GM23338 (cell line): ENCODE results near the gene GLRA2. TPM values are rescaled to one million over a fixed set of nuclear protein-coding genes. Genes with fewer than 3 reads are reported as not detected.

Source experiments
- ATAC-seq: fragments of 200-7000 bp; cut with Tn5 transposase; 3 replicates; pipeline ENCODE4 v1.9.1; 2020
- DNase-seq: peaks from one replicate; pipeline ENCODE4 v3.0.0-alpha.2; 2015; ENCODE audit warnings: low spot score
- H2AFZ ChIP-seq: fragments of 200-600 bp; sonication (generic); 2 replicates; pipeline ENCODE4 v1.8.0; 2016; ENCODE audit warnings: antibody characterized with exemption, mild to moderate bottlenecking, moderate library complexity
- H3F3A ChIP-seq: fragments of 200-600 bp; sonication (generic); replicated peaks from 2 replicates; pipeline ENCODE4 v1.8.0; 2017; ENCODE audit warnings: antibody characterized with exemption, mixed run types, low read depth
- H3K27ac ChIP-seq: fragments of 200-600 bp; sonication (generic); 2 replicates; pipeline ENCODE4 v1.6.1; 2016; ENCODE audit warnings: low read depth
- H3K27me3 ChIP-seq: fragments of 200-600 bp; sonication (generic); 2 replicates; pipeline ENCODE4 v1.8.0; 2016; ENCODE audit warnings: mild to moderate bottlenecking, mixed run types, moderate library complexity; ENCODE audit not compliant: insufficient read depth
- H3K36me3 ChIP-seq: fragments of 200-600 bp; sonication (generic); 2 replicates; pipeline ENCODE4 v1.8.0; 2016; ENCODE audit warnings: mild to moderate bottlenecking; ENCODE audit not compliant: insufficient read depth
- H3K4me1 ChIP-seq: fragments of 200-600 bp; sonication (generic); 2 replicates; pipeline ENCODE4 v1.8.0; 2016; ENCODE audit warnings: mild to moderate bottlenecking, moderate library complexity; ENCODE audit not compliant: insufficient read depth
- H3K4me2 ChIP-seq: fragments of 200-600 bp; sonication (generic); 2 replicates; pipeline ENCODE4 v1.7.1; 2017; ENCODE audit warnings: mixed run types
- H3K4me3 ChIP-seq: fragments of 200-600 bp; sonication (generic); 2 replicates; pipeline ENCODE4 v1.6.1; 2016; ENCODE audit warnings: mixed run types
- H3K79me2 ChIP-seq: fragments of 200-600 bp; sonication (generic); replicated peaks from 2 replicates; pipeline ENCODE4 v1.8.0; 2017; ENCODE audit warnings: mild to moderate bottlenecking; ENCODE audit not compliant: insufficient read depth
- H3K9me2 ChIP-seq: fragments of 200-600 bp; sonication (generic); 2 replicates; pipeline ENCODE4 v1.8.0; 2017; ENCODE audit not compliant: insufficient read depth
- H4K20me1 ChIP-seq: fragments of 200-600 bp; sonication (generic); replicated peaks from 2 replicates; pipeline ENCODE4 v1.8.0; 2017; ENCODE audit warnings: mild to moderate bottlenecking; ENCODE audit not compliant: insufficient read depth
- H3K27ac Mint-ChIP-seq: 2 replicates; pipeline ENCODE4 v1.8.0; 2020; ENCODE audit warnings: inconsistent platforms, mild to moderate bottlenecking, moderate library complexity, mixed read lengths
- H3K27me3 Mint-ChIP-seq: 3 replicates; pipeline ENCODE4 v1.8.0; 2022; ENCODE audit warnings: low read depth, mild to moderate bottlenecking, moderate library complexity, mixed read lengths, inconsistent platforms; ENCODE audit not compliant: insufficient read depth, poor library complexity
- H3K36me3 Mint-ChIP-seq: 3 replicates; pipeline ENCODE4 v1.8.0; 2021; ENCODE audit warnings: low read depth, mild to moderate bottlenecking, inconsistent platforms, moderate library complexity, mixed read lengths
- H3K4me1 Mint-ChIP-seq: 3 replicates; pipeline ENCODE4 v1.8.0; 2020; ENCODE audit warnings: mild to moderate bottlenecking, inconsistent platforms, mixed read lengths
- H3K4me3 Mint-ChIP-seq: 3 replicates; pipeline ENCODE4 v1.8.0; 2021; ENCODE audit warnings: moderate library complexity, mild to moderate bottlenecking, inconsistent platforms, mixed read lengths
- H3K9me3 Mint-ChIP-seq: 3 replicates; pipeline ENCODE4 v1.8.0; 2020; ENCODE audit warnings: moderate library complexity, mild to moderate bottlenecking, inconsistent platforms, mixed read lengths
- CREB1 ChIP-seq: fragments of 250-450 bp; sonication (Bioruptor Pico); IDR thresholded peaks from 2 replicates; pipeline ENCODE4 v1.5.0; 2020; ENCODE audit warnings: low read depth, mild to moderate bottlenecking, moderate library complexity
- CTCF ChIP-seq, 2 experiments: fragments of 200-600 bp in 1 of 2; sonication (generic) in 1 of 2; conservative IDR thresholded peaks; 2 replicates each; pipeline versions ENCODE4 v1.5.1 to v1.6.1; 2016 to 2017; ENCODE audit warnings: antibody characterized with exemption in 2 of 2, low read depth in 2 of 2, mild to moderate bottlenecking in 2 of 2, moderate library complexity in 1 of 2
- EZH2 ChIP-seq: fragments of 200-600 bp; sonication (generic); IDR thresholded peaks from one replicate; pipeline ENCODE4 v1.8.0; 2017; ENCODE audit warnings: antibody characterized with exemption, mild to moderate bottlenecking, low read depth; ENCODE audit not compliant: unreplicated experiment
- NANOG ChIP-seq: IDR thresholded peaks from 2 replicates; pipeline ENCODE4 v1.6.1; 2016; ENCODE audit warnings: antibody characterized with exemption, borderline replicate concordance
- POLR2AphosphoS5 ChIP-seq: IDR thresholded peaks from 2 replicates; pipeline ENCODE4 v1.6.1; 2016; ENCODE audit warnings: antibody characterized with exemption, low read depth
- STAT1 ChIP-seq: IDR thresholded peaks from one replicate; pipeline ENCODE4 v1.6.1; 2016; ENCODE audit warnings: antibody characterized with exemption; ENCODE audit not compliant: unreplicated experiment
- ZNF114 ChIP-seq: fragments of 250-450 bp; sonication (Bioruptor Pico); IDR thresholded peaks from 2 replicates; pipeline ENCODE4 v1.5.0; 2020; ENCODE audit warnings: mild to moderate bottlenecking, moderate library complexity
- ZNF331 ChIP-seq: fragments of 250-450 bp; sonication (Bioruptor Pico); IDR thresholded peaks from 2 replicates; pipeline ENCODE4 v1.5.0; 2020; ENCODE audit warnings: low read depth, mild to moderate bottlenecking, moderate library complexity
- polyA plus RNA-seq: library from polyadenylated mRNA; unstranded; fragments of >200 nt; fragmentation: Nextera tagmentation; extraction: Ambion mirVana; gene quantifications from 2 replicates; pipeline ENCODE4 v1.2.1, GENCODE V29; 2016
- total RNA-seq: library from RNA; depleted of rRNA; stranded (reverse); fragments of >200 nt; shearing (Covaris generic); gene quantifications from 2 replicates; pipeline ENCODE4 v1.2.3, GENCODE V29; 2014
- TF ChIP-seq, protein P1 (sequence below): IDR thresholded peaks from 2 replicates; pipeline ENCODE4 v1.6.1; 2016; ENCODE audit warnings: antibody characterized with exemption
- TF ChIP-seq, protein P2 (sequence below): fragments of 250-450 bp; sonication (Bioruptor Pico); IDR thresholded peaks from 2 replicates; pipeline ENCODE4 v1.5.0; 2020; ENCODE audit warnings: mild to moderate bottlenecking, moderate library complexity
- TF ChIP-seq, protein P3 (sequence below): IDR thresholded peaks from one replicate; pipeline ENCODE4 v1.6.1; 2018; ENCODE audit warnings: antibody characterized with exemption; ENCODE audit not compliant: unreplicated experiment

GLRA2 gene
- total and polyA plus RNA-seq, 2 experiments from 2014 or later: not detected

DNA sequence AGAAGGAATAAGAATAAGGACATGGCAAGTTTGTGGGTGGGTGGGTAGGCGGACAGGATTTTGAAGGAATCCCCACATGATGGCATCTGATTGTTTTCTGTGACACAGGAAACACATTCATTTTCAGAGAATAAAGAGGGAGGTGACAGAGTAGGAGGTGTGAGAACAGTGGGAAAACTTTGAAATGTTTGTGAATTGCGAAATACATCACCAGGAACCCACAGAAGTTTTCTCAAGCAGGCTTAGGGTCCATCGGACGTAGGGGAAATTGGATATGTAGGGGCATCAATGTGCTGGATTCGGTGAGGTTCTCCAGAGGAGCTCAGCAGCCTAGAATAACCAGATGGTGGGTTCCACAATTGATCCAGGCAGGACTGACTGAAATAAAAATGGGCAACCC is 171.6 kb downstream of the GLRA2 start:
- Histone ChIP-seq H3F3A (no peaks in the 10 kb centered on the region), H4K20me1 (no peaks in the 10 kb centered on the region), H3K27ac (no peak overlapping the region), H3K36me3 (no peaks in the 10 kb centered on the region), H3K4me3 (no peak overlapping the region), H3K79me2 (no peaks in the 10 kb centered on the region), H3K27me3 (no peaks in the 10 kb centered on the region), H3K4me2 (no peak overlapping the region), H3K9me2 (no peaks in the 10 kb centered on the region), H2AFZ (no peak overlapping the region), H3K4me1 (no peaks in the 10 kb centered on the region)
- Mint-ChIP-seq H3K27ac (no peak overlapping the region), H3K36me3 (no peaks in the 10 kb centered on the region), H3K27me3 (peaks cover 2% of the 10 kb centered on the region), H3K4me3 (no peak overlapping the region), H3K4me1 (no peaks in the 10 kb centered on the region), H3K9me3 (no peaks in the 10 kb centered on the region)
- no peak for TF ChIP-seq CREB1 (CRISPR knock-in tag)
- no peak for TF ChIP-seq NANOG
- no peak for TF ChIP-seq STAT1
- TF ChIP-seq, protein P1, sequence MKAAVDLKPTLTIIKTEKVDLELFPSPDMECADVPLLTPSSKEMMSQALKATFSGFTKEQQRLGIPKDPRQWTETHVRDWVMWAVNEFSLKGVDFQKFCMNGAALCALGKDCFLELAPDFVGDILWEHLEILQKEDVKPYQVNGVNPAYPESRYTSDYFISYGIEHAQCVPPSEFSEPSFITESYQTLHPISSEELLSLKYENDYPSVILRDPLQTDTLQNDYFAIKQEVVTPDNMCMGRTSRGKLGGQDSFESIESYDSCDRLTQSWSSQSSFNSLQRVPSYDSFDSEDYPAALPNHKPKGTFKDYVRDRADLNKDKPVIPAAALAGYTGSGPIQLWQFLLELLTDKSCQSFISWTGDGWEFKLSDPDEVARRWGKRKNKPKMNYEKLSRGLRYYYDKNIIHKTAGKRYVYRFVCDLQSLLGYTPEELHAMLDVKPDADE: no peak
- no peak for TF ChIP-seq POLR2AphosphoS5
- TF ChIP-seq, protein P2, sequence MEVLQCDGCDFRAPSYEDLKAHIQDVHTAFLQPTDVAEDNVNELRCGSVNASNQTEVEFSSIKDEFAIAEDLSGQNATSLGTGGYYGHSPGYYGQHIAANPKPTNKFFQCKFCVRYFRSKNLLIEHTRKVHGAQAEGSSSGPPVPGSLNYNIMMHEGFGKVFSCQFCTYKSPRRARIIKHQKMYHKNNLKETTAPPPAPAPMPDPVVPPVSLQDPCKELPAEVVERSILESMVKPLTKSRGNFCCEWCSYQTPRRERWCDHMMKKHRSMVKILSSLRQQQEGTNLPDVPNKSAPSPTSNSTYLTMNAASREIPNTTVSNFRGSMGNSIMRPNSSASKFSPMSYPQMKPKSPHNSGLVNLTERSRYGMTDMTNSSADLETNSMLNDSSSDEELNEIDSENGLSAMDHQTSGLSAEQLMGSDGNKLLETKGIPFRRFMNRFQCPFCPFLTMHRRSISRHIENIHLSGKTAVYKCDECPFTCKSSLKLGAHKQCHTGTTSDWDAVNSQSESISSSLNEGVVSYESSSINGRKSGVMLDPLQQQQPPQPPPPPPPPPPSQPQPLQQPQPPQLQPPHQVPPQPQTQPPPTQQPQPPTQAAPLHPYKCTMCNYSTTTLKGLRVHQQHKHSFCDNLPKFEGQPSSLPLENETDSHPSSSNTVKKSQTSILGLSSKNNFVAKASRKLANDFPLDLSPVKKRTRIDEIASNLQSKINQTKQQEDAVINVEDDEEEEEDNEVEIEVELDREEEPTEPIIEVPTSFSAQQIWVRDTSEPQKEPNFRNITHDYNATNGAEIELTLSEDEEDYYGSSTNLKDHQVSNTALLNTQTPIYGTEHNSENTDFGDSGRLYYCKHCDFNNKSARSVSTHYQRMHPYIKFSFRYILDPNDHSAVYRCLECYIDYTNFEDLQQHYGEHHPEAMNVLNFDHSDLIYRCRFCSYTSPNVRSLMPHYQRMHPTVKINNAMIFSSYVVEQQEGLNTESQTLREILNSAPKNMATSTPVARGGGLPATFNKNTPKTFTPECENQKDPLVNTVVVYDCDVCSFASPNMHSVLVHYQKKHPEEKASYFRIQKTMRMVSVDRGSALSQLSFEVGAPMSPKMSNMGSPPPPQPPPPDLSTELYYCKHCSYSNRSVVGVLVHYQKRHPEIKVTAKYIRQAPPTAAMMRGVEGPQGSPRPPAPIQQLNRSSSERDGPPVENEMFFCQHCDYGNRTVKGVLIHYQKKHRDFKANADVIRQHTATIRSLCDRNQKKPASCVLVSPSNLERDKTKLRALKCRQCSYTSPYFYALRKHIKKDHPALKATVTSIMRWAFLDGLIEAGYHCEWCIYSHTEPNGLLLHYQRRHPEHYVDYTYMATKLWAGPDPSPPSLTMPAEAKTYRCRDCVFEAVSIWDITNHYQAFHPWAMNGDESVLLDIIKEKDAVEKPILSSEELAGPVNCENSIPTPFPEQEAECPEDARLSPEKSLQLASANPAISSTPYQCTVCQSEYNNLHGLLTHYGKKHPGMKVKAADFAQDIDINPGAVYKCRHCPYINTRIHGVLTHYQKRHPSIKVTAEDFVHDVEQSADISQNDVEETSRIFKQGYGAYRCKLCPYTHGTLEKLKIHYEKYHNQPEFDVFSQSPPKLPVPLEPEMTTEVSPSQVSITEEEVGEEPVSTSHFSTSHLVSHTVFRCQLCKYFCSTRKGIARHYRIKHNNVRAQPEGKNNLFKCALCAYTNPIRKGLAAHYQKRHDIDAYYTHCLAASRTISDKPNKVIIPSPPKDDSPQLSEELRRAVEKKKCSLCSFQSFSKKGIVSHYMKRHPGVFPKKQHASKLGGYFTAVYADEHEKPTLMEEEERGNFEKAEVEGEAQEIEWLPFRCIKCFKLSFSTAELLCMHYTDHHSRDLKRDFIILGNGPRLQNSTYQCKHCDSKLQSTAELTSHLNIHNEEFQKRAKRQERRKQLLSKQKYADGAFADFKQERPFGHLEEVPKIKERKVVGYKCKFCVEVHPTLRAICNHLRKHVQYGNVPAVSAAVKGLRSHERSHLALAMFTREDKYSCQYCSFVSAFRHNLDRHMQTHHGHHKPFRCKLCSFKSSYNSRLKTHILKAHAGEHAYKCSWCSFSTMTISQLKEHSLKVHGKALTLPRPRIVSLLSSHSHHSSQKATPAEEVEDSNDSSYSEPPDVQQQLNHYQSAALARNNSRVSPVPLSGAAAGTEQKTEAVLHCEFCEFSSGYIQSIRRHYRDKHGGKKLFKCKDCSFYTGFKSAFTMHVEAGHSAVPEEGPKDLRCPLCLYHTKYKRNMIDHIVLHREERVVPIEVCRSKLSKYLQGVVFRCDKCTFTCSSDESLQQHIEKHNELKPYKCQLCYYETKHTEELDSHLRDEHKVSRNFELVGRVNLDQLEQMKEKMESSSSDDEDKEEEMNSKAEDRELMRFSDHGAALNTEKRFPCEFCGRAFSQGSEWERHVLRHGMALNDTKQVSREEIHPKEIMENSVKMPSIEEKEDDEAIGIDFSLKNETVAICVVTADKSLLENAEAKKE (CRISPR knock-in tag): no peak
- no peak for TF ChIP-seq EZH2
- TF ChIP-seq CTCF (conservative IDR thresholded peaks at IDR 0.05; ENCODE audit: low read depth in 2 of 2): no peak
- TF ChIP-seq ZNF331 (CRISPR knock-in tag): no peak
- no peak for TF ChIP-seq ZNF114 (CRISPR knock-in tag)
- TF ChIP-seq, protein P3, sequence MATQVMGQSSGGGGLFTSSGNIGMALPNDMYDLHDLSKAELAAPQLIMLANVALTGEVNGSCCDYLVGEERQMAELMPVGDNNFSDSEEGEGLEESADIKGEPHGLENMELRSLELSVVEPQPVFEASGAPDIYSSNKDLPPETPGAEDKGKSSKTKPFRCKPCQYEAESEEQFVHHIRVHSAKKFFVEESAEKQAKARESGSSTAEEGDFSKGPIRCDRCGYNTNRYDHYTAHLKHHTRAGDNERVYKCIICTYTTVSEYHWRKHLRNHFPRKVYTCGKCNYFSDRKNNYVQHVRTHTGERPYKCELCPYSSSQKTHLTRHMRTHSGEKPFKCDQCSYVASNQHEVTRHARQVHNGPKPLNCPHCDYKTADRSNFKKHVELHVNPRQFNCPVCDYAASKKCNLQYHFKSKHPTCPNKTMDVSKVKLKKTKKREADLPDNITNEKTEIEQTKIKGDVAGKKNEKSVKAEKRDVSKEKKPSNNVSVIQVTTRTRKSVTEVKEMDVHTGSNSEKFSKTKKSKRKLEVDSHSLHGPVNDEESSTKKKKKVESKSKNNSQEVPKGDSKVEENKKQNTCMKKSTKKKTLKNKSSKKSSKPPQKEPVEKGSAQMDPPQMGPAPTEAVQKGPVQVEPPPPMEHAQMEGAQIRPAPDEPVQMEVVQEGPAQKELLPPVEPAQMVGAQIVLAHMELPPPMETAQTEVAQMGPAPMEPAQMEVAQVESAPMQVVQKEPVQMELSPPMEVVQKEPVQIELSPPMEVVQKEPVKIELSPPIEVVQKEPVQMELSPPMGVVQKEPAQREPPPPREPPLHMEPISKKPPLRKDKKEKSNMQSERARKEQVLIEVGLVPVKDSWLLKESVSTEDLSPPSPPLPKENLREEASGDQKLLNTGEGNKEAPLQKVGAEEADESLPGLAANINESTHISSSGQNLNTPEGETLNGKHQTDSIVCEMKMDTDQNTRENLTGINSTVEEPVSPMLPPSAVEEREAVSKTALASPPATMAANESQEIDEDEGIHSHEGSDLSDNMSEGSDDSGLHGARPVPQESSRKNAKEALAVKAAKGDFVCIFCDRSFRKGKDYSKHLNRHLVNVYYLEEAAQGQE: no peak
- no peak for ATAC-seq
- DNase-seq: no peak
